B cell (primary cell): Measurements from ENCODE around the gene IRGQ. TPM values are rescaled to one million over a fixed set of nuclear protein-coding genes. Genes with fewer than 3 reads are reported as not detected.

Experiments used
- ATAC-seq: fragments of 200-7000 bp; cut with Tn5 transposase; one replicate; pipeline ENCODE4 v1.10.0; 2021; ENCODE audit warnings: low read depth, mild to moderate bottlenecking, moderate number of reproducible peaks, moderate library complexity
- CTCF ChIA-PET: fragments of 350-600 bp; sonication (Branson Sonifier 250); formaldehyde crosslinking; loops from one replicate; lab custom pipeline; 2021; ENCODE audit warnings: antibody characterized with exemption, inconsistent platforms; lab: Charles Lee
- POLR2A ChIA-PET: fragments of 350-600 bp; sonication (Branson Sonifier 250); formaldehyde crosslinking; loops from one replicate; lab custom pipeline; 2021; ENCODE audit warnings: antibody characterized with exemption; lab: Charles Lee
- DNase-seq: peaks from one replicate; pipeline ENCODE4 v3.0.0; 2013
- H2AFZ ChIP-seq: 2 replicates; pipeline ENCODE4 v1.6.1; 2012; ENCODE audit warnings: mild to moderate bottlenecking, low read depth, low read length; ENCODE audit not compliant: insufficient read depth, poor library complexity, severe bottlenecking
- H3K27ac ChIP-seq, 2 donors: 1 replicate in 1 of 2; 2 replicates in 1 of 2; pipeline ENCODE4 v1.5.1; 2012 to 2013; ENCODE audit warnings: low read length in 2 of 2, mild to moderate bottlenecking in 2 of 2, moderate library complexity in 1 of 2
- H3K27me3 ChIP-seq, 4 experiments: fragments of 200-600 bp in 1 of 4; sonication (generic) in 1 of 4; replicated peaks in 1 of 4; 1 replicate in 2 of 4; 2 replicates in 2 of 4; pipeline versions ENCODE4 v1.6.1 to v1.7.0; 2013 to 2016; ENCODE audit warnings: low read length in 3 of 4, mild to moderate bottlenecking in 2 of 4, mixed read lengths in 1 of 4, moderate library complexity in 1 of 4; ENCODE audit not compliant: insufficient read depth in 4 of 4, control insufficient read depth in 3 of 4; ENCODE audit errors: control extremely low read depth in 1 of 4
- H3K36me3 ChIP-seq, 2 experiments: replicated peaks in 1 of 2; 1 replicate in 1 of 2; 2 replicates in 1 of 2; pipeline versions ENCODE4 v1.6.1 to v1.7.1; 2013; ENCODE audit warnings: low read length in 1 of 2; ENCODE audit not compliant: insufficient read depth in 2 of 2, control insufficient read depth in 1 of 2; ENCODE audit errors: control extremely low read depth in 1 of 2, extremely low read depth in 1 of 2
- H3K4me1 ChIP-seq, 2 donors: fragments of 200-600 bp in 1 of 2; sonication (generic) in 1 of 2; 1 replicate in 1 of 2; 2 replicates in 1 of 2; pipeline versions ENCODE4 v1.5.1 to v1.6.1; 2013 to 2017; ENCODE audit warnings: low read length in 2 of 2; ENCODE audit not compliant: control insufficient read depth in 2 of 2, insufficient read depth in 2 of 2
- H3K4me2 ChIP-seq: replicated peaks from 2 replicates; pipeline ENCODE3; 2012; ENCODE audit warnings: mild to moderate bottlenecking, low read depth, low read length; ENCODE audit not compliant: poor library complexity, severe bottlenecking
- H3K4me3 ChIP-seq, 5 experiments: fragments of 200-600 bp in 1 of 5; sonication (generic) in 1 of 5; 1 replicate in 3 of 5; 2 replicates in 2 of 5; pipeline versions ENCODE4 v1.5.1 to v1.7.0; 2011 to 2016; ENCODE audit warnings: low read length in 4 of 5, mild to moderate bottlenecking in 4 of 5, low read depth in 2 of 5, control low read depth in 1 of 5, moderate library complexity in 1 of 5; ENCODE audit not compliant: insufficient read depth in 1 of 5; ENCODE audit errors: control extremely low read depth in 1 of 5, extremely low read depth in 1 of 5
- H3K79me2 ChIP-seq: fragments of 200-600 bp; sonication (generic); one replicate; pipeline ENCODE4 v1.6.0; 2016; ENCODE audit warnings: low read length; ENCODE audit not compliant: control insufficient read depth, insufficient read depth
- H3K9ac ChIP-seq: fragments of 200-600 bp; sonication (generic); 2 replicates; pipeline ENCODE4 v1.6.1; 2017; ENCODE audit warnings: mild to moderate bottlenecking, low read length, moderate library complexity
- H3K9me3 ChIP-seq, 3 donors: one replicate each; pipeline versions ENCODE4 v1.6.1 to v1.7.1; 2013; ENCODE audit warnings: low read length in 2 of 3; ENCODE audit not compliant: control insufficient read depth in 2 of 3, insufficient read depth in 1 of 3; ENCODE audit errors: control extremely low read depth in 1 of 3
- H4K20me1 ChIP-seq: 2 replicates; pipeline ENCODE4 v1.6.0; 2012; ENCODE audit warnings: mild to moderate bottlenecking, low read length; ENCODE audit not compliant: insufficient read depth, control insufficient read depth, poor library complexity, severe bottlenecking
- H3K27ac Mint-ChIP-seq: one replicate; pipeline ENCODE4 v1.8.0; 2021; ENCODE audit warnings: mixed read lengths
- H3K27me3 Mint-ChIP-seq: one replicate; pipeline ENCODE4 v1.8.0; 2021; ENCODE audit warnings: mixed read lengths
- H3K4me1 Mint-ChIP-seq: one replicate; pipeline ENCODE4 v1.8.0; 2021; ENCODE audit warnings: mixed read lengths
- H3K4me3 Mint-ChIP-seq: one replicate; pipeline ENCODE4 v1.8.0; 2021; ENCODE audit warnings: mixed read lengths
- H3K9me3 Mint-ChIP-seq: one replicate; pipeline ENCODE4 v1.8.0; 2022; ENCODE audit warnings: mixed read lengths; ENCODE audit not compliant: insufficient read depth
- CTCF ChIP-seq: fragments of 200-600 bp; IDR thresholded peaks from one replicate; pipeline ENCODE4 v1.8.0; 2022; ENCODE audit warnings: antibody characterized with exemption, mild to moderate bottlenecking
- EZH2 ChIP-seq: IDR thresholded peaks from 2 replicates; pipeline ENCODE4 v1.6.1; 2012; ENCODE audit warnings: borderline replicate concordance, low read depth, mild to moderate bottlenecking, moderate library complexity, low read length; ENCODE audit not compliant: insufficient read depth, poor library complexity, severe bottlenecking
- WGBS: methylation state at CpG from one replicate; pipeline ENCODE4 v1.1.5; 2013; ENCODE audit warnings: missing lambda C conversion rate; ENCODE audit not compliant: insufficient coverage; 5-methylcytosine and 5-hydroxymethylcytosine counted together
- intact Hi-C: fragments of 100-400 bp; cut with micrococcal nuclease; formaldehyde crosslinking; loops from one replicate; pipeline ENCODE4 v1.10.0; 2022
- polyA plus RNA-seq: library from polyadenylated mRNA; depleted of rRNA; stranded (reverse); fragments of >200 nt; gene quantifications from 2 replicates; pipeline ENCODE4 v1.2.3, GENCODE V29; 2012
- total RNA-seq, 2 donors: library from RNA; stranded (reverse); fragments of 120-200 nt in 1 of 2; gene quantifications; 1 replicate in 1 of 2; 2 replicates in 1 of 2; pipeline versions ENCODE4 v1.2.3 to v1.2.4, GENCODE V29; 2013 to 2022

The IRGQ gene
- total and polyA plus RNA-seq, 2 donors (not counting 1 experiment from before 2014, with no cell fraction given): 20.3 to 22.6 TPM

GRCh38 chr19:43594081-43594697, 1.7 kb downstream of the IRGQ start:
- TF ChIP-seq CTCF (no peak), EZH2 (no peak)
- H3K79me2 ChIP-seq: peaks cover 59% of the 10 kb centered on the region
- H2AFZ ChIP-seq: peak overlapping the region; percentile 87
- Mint-ChIP-seq H3K4me1 (peaks cover 58% of the 10 kb centered on the region), H3K27me3 (no peaks in the 10 kb centered on the region), H3K4me3 (peak overlapping the region; percentile 98), H3K27ac (no peak overlapping the region), H3K9me3 (no peaks in the 10 kb centered on the region)
- no peak for ATAC-seq
- peak overlapping the region; percentile 79 for H3K4me2 ChIP-seq
- no peak for DNase-seq
- POLR2A ChIA-PET: interaction anchor here (1.0 kb wide), 2 partner anchors 39 to 61 kb away, joined by 3 to 4 read pairs; partner anchors contain the start of gene ZNF575
- H4K20me1 ChIP-seq: peaks cover 5% of the 10 kb centered on the region
- no peaks in the 10 kb centered on the region for H3K9me3 ChIP-seq
- H3K27me3 ChIP-seq: no peaks in the 10 kb centered on the region
- peak overlapping the region; percentile 74 for H3K9ac ChIP-seq
- peaks cover 0 to 24% of the 10 kb centered on the region in 2 experiments for H3K36me3 ChIP-seq
- H3K4me3 ChIP-seq: peak overlapping the region in 3 of 5 experiments; percentile 73 to 82 (median 73)
- H3K4me1 ChIP-seq: peaks cover 27 to 55% of the 10 kb centered on the region in 2 donors
- intact Hi-C loops: loop anchor here (1.0 kb wide), 1 partner anchor 147 kb away; no protein-coding TSS in a partner anchor
- 93% methylated on average over 7 of the region's 10 CpGs for WGBS
- no peak overlapping the region for H3K27ac ChIP-seq
- CTCF ChIA-PET: interaction anchor here (0.7 to 7.5 kb wide), 31 partner anchors 10 to 216 kb away, joined by 3 to 126 read pairs (median 5); partner anchors contain the start of genes PINLYP, XRCC1 and ZNF575

- peaks cover 0 to 18% of the 10 kb centered on the region in 2 experiments for H3K36me3 ChIP-seq
- intact Hi-C loops: no loop called here
- no peak overlapping the region for H3K4me3 ChIP-seq
- no peaks in the 10 kb centered on the region for H3K9me3 Mint-ChIP-seq
- no peak for TF ChIP-seq CTCF
- no peak for TF ChIP-seq EZH2
- ChIA-PET POLR2A (no interaction called here), CTCF (interaction anchor here (1.1 to 7.5 kb wide), 3 partner anchors 37 to 146 kb away, joined by 3 to 126 read pairs (median 5); no protein-coding TSS in a partner anchor)
- H3K4me1 Mint-ChIP-seq: peaks cover 51% of the 10 kb centered on the region
- peak overlapping the region; percentile 40 for H3K4me3 Mint-ChIP-seq
- ATAC-seq (no peak), DNase-seq (no peak)
- no peak overlapping the region for H3K27ac ChIP-seq
- peaks cover 23 to 53% of the 10 kb centered on the region in 2 donors for H3K4me1 ChIP-seq
- H3K27me3 Mint-ChIP-seq: no peaks in the 10 kb centered on the region
- no peaks in the 10 kb centered on the region for H3K27me3 ChIP-seq
- H3K9me3 ChIP-seq: no peaks in the 10 kb centered on the region
- no peak overlapping the region for H2AFZ ChIP-seq
- H3K27ac Mint-ChIP-seq: peak overlapping the region; percentile 26
- WGBS: 98% methylated on average over 30 of the region's 37 CpGs
- no peak overlapping the region for H3K9ac ChIP-seq
- H3K79me2 ChIP-seq: peaks cover 46% of the 10 kb centered on the region
- H4K20me1 ChIP-seq: peaks cover 5% of the 10 kb centered on the region
- H3K4me2 ChIP-seq: no peak overlapping the region
These were observed 3.1 kb downstream of the IRGQ start for GRCh38 chr19:43592800-43593350.
